HCT116 (cell line): Measurements from ENCODE around the gene SERPINB6. TPM values are rescaled to one million over a fixed set of nuclear protein-coding genes. Genes with fewer than 3 reads are reported as not detected.
A peak's percentile ranks its signal among the peaks of the same experiment; 100 is the strongest.

Experiments
- ATAC-seq: fragments of 200-7000 bp; cut with Tn5 transposase; 2 replicates; pipeline ENCODE4 v1.9.1; 2020; ENCODE audit warnings: mild to moderate bottlenecking, moderate library complexity
- BruUV-seq: library from RNA; stranded (reverse); fragments of 400-500 nt; replicated peaks from 2 replicates; lab custom pipeline; 2021; lab: Mats Ljungman, UMichigan
- CTCF ChIA-PET: fragments of 300-600 bp; sonication (Branson Sonifier 250); formaldehyde crosslinking; loops from one replicate; lab custom pipeline; 2021; ENCODE audit warnings: antibody characterized with exemption; lab: Charles Lee
- POLR2A ChIA-PET: fragments of 300-600, 350-600 bp; sonication (Branson Sonifier 250); formaldehyde crosslinking; loops from one replicate; lab custom pipeline; 2021; ENCODE audit warnings: antibody characterized with exemption; lab: Charles Lee
- RAD21 ChIA-PET, 2 experiments: fragments of 300-600 bp; sonication (Branson Sonifier 250); formaldehyde crosslinking; loops; one replicate each; lab custom pipeline; 2023; ENCODE audit warnings: low total read pairs in 2 of 2; ENCODE audit not compliant: uncharacterized antibody in 2 of 2, unreplicated experiment in 2 of 2, low non-redundant PET in 1 of 2; lab: Charles Lee
- DNase-seq: peaks from one replicate; pipeline ENCODE4 v3.0.0-alpha.2; 2010; ENCODE audit warnings: low read depth, low spot score
- H2AFZ ChIP-seq: fragments of 200-600 bp; shearing (Covaris generic), sonication (generic); 2 replicates; pipeline ENCODE4 v1.6.1; 2017; ENCODE audit warnings: low read depth, mixed run types, mixed read lengths, antibody characterized with exemption, low read length; ENCODE audit not compliant: poor library complexity, severe bottlenecking
- H3K27ac ChIP-seq: 2 replicates; pipeline ENCODE4 v1.5.1; 2012; ENCODE audit warnings: low read depth, low read length
- H3K27me3 ChIP-seq: fragments of 200-600 bp; sonication (generic); 2 replicates; pipeline ENCODE4 v1.6.1; 2016; ENCODE audit warnings: mixed run types, low read length, mixed read lengths; ENCODE audit not compliant: insufficient read depth
- H3K36me3 ChIP-seq, 2 experiments: fragments of 200-500 bp in 1 of 2; fragments of 200-600 bp in 1 of 2; sonication (Bioruptor generic) in 1 of 2; sonication (generic) in 1 of 2; 2 replicates each; pipeline versions ENCODE4 v1.5.1 to v1.6.1; 2014 to 2016; ENCODE audit warnings: low read length in 2 of 2, inconsistent platforms in 1 of 2, mixed read lengths in 1 of 2, mixed run types in 1 of 2; ENCODE audit not compliant: insufficient read depth in 2 of 2, control insufficient read depth in 1 of 2
- H3K4me1 ChIP-seq, 2 experiments: fragments of 200-600 bp in 1 of 2; sonication (generic) in 1 of 2; 2 replicates each; pipeline versions ENCODE4 v1.5.1 to v1.6.1; 2012 to 2017; ENCODE audit warnings: low read length in 2 of 2, inconsistent platforms in 1 of 2, mild to moderate bottlenecking in 1 of 2, mixed read lengths in 1 of 2, mixed run types in 1 of 2, moderate library complexity in 1 of 2; ENCODE audit not compliant: insufficient read depth in 2 of 2, control insufficient read depth in 1 of 2
- H3K4me2 ChIP-seq: fragments of 200-600 bp; sonication (generic); 2 replicates; pipeline ENCODE4 v1.6.1; 2017; ENCODE audit warnings: mixed run types, low read length, mixed read lengths
- H3K4me3 ChIP-seq, 2 experiments: fragments of 200-600 bp in 1 of 2; sonication (generic) in 1 of 2; replicated peaks in 1 of 2; 2 replicates each; pipeline ENCODE4 v1.5.1; 2011 to 2016; ENCODE audit warnings: low read length in 2 of 2, control low read depth in 1 of 2, low read depth in 1 of 2, mild to moderate bottlenecking in 1 of 2, mixed read lengths in 1 of 2, mixed run types in 1 of 2
- H3K79me2 ChIP-seq: fragments of 200-600 bp; sonication (generic); 2 replicates; pipeline ENCODE4 v1.6.1; 2017; ENCODE audit warnings: mild to moderate bottlenecking, mixed run types, low read length, moderate library complexity, mixed read lengths; ENCODE audit not compliant: insufficient read depth
- H3K9ac ChIP-seq: fragments of 200-600 bp; sonication (generic); 2 replicates; pipeline ENCODE4 v1.6.1; 2016; ENCODE audit warnings: low read length, mixed read lengths
- H3K9me2 ChIP-seq: fragments of 200-600 bp; sonication (generic), shearing (Covaris generic); 2 replicates; pipeline ENCODE4 v1.6.1; 2017; ENCODE audit warnings: mixed run types, mild to moderate bottlenecking, moderate library complexity; ENCODE audit not compliant: insufficient read depth
- H3K9me3 ChIP-seq, 2 experiments: fragments of 200-500 bp in 1 of 2; fragments of 200-600 bp in 1 of 2; sonication (Bioruptor generic) in 1 of 2; sonication (generic) in 1 of 2; 2 replicates each; pipeline ENCODE4 v1.6.1; 2014 to 2017; ENCODE audit warnings: low read length in 2 of 2, mixed read lengths in 2 of 2, inconsistent platforms in 1 of 2, low read depth in 1 of 2, mild to moderate bottlenecking in 1 of 2, mixed run types in 1 of 2, moderate library complexity in 1 of 2; ENCODE audit not compliant: control insufficient read depth in 1 of 2, insufficient read depth in 1 of 2
- H4K20me1 ChIP-seq: fragments of 200-600 bp; sonication (generic), shearing (Covaris generic); 2 replicates; pipeline ENCODE4 v1.6.1; 2017; ENCODE audit warnings: mixed run types, mild to moderate bottlenecking, moderate library complexity; ENCODE audit not compliant: insufficient read depth
- CBX3 ChIP-seq: IDR thresholded peaks from 2 replicates; pipeline ENCODE4 v1.6.1; 2012; ENCODE audit warnings: low read depth
- CEBPB ChIP-seq: IDR thresholded peaks from 2 replicates; pipeline ENCODE4 v1.6.1; 2012; ENCODE audit warnings: low read depth
- ELF1 ChIP-seq: IDR thresholded peaks from 2 replicates; pipeline ENCODE4 v1.6.1; 2012; ENCODE audit warnings: low read depth, borderline replicate concordance
- EZH2 ChIP-seq: fragments of 200-600 bp; sonication (generic); IDR thresholded peaks from 2 replicates; pipeline ENCODE4 v1.6.1; 2017; ENCODE audit warnings: antibody characterized with exemption, mixed run types
- EZH2phosphoT487 ChIP-seq: fragments of 200-600 bp; IDR thresholded peaks from 2 replicates; pipeline ENCODE4 v1.6.1; 2018; ENCODE audit warnings: antibody characterized with exemption, borderline replicate concordance
- POLR2A ChIP-seq: IDR thresholded peaks from 2 replicates; pipeline ENCODE4 v1.7.0; 2011; ENCODE audit warnings: borderline replicate concordance; ENCODE audit not compliant: insufficient read depth, insufficient read length; ENCODE audit errors: extremely low read depth
- POLR2AphosphoS5 ChIP-seq: IDR thresholded peaks from 2 replicates; pipeline ENCODE4 v1.6.1; 2011; ENCODE audit warnings: mild to moderate bottlenecking, low read depth, low read length, moderate library complexity
- RAD21 ChIP-seq: IDR thresholded peaks from 2 replicates; pipeline ENCODE4 v1.6.1; 2012; ENCODE audit warnings: low read depth, mild to moderate bottlenecking
- SP1 ChIP-seq: IDR thresholded peaks from 2 replicates; pipeline ENCODE4 v1.6.1; 2012; ENCODE audit warnings: low read depth
- SRF ChIP-seq: IDR thresholded peaks from 2 replicates; pipeline ENCODE4 v1.6.1; 2012; ENCODE audit warnings: low read depth
- TCF7L2 ChIP-seq: IDR thresholded peaks from 2 replicates; pipeline ENCODE4 v1.7.0; 2011; ENCODE audit warnings: borderline replicate concordance, inconsistent platforms; ENCODE audit not compliant: insufficient read depth, insufficient read length; ENCODE audit errors: extremely low read depth
- YY1 ChIP-seq: IDR thresholded peaks from 2 replicates; pipeline ENCODE4 v1.6.1; 2011; ENCODE audit warnings: low read length, low read depth, moderate library complexity, mild to moderate bottlenecking; ENCODE audit not compliant: insufficient replicate concordance; ENCODE audit errors: extremely low read depth
- ZNF274 ChIP-seq: fragments of 200-500 bp; sonication (Bioruptor generic); IDR thresholded peaks from 2 replicates; pipeline ENCODE4 v1.6.1; 2014; ENCODE audit warnings: mild to moderate bottlenecking, low read depth, low read length, inconsistent platforms
- intact Hi-C: fragments of 100-400 bp; cut with micrococcal nuclease; formaldehyde crosslinking; loops from 2 replicates; pipeline ENCODE4 v1.10.0; 2022
- total RNA-seq: library from RNA; stranded (reverse); gene quantifications from one replicate; pipeline ENCODE4 v1.2.1, GENCODE V29; 2021; ENCODE audit not compliant: unreplicated experiment
- TF ChIP-seq, protein P1 (sequence below): IDR thresholded peaks from 2 replicates; pipeline ENCODE4 v1.6.1; 2012; ENCODE audit warnings: low read depth
- TF ChIP-seq, protein P2 (sequence below), 3 experiments: fragments of 200-600 bp in 1 of 3; sonication (generic) in 1 of 3; IDR thresholded peaks in 2 of 3; conservative IDR thresholded peaks in 1 of 3; 2 replicates each; pipeline ENCODE4 v1.5.1; 2012 to 2017; ENCODE audit warnings: low read depth in 2 of 3, low read length in 2 of 3, antibody characterized with exemption in 1 of 3, borderline replicate concordance in 1 of 3, control low read depth in 1 of 3, mild to moderate bottlenecking in 1 of 3, mixed read lengths in 1 of 3, mixed run types in 1 of 3, moderate library complexity in 1 of 3; ENCODE audit not compliant: insufficient read depth in 1 of 3
- TF ChIP-seq, protein P3 (sequence below): IDR thresholded peaks from 2 replicates; pipeline ENCODE4 v1.6.1; 2012
- TF ChIP-seq, protein P4 (sequence below): IDR thresholded peaks from 2 replicates; pipeline ENCODE4 v1.6.1; 2012
- TF ChIP-seq, protein P5 (sequence below): IDR thresholded peaks from 2 replicates; pipeline ENCODE4 v1.6.1; 2011; ENCODE audit warnings: mild to moderate bottlenecking, low read length, moderate library complexity; ENCODE audit not compliant: insufficient replicate concordance; ENCODE audit errors: extremely low read depth

Gene SERPINB6
- total RNA-seq, 1 experiment from 2014 or later, result 103 TPM

DNA sequence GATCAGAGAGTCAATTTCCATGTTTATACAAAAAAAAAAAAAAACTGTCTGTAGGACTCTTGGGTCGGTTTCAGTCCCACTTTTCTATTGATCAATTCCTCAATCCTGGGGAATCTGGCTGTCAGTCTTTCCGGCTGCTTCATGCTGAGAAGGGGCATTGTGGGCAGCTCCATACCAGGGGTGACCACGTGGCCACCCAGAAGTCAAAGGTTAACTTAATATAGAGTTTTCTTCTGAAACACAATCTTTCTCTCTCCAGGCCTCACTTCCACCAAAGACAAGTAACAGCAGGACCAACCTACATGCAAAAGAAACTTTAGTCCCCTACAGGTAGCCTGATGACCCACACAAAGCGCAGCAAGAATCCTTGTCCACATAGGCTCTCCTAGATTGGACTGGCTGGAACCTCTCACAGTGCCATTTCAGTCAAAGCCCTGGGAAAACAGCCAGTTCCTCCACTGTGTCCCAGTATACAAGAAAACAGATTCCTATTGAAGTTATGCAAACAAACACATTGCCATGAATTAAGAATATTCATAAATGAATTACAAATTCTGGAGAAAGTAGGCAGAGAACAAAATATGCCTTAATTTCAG, 49.7 kb downstream of the SERPINB6 start:
- no peak overlapping the region for H3K4me2 ChIP-seq
- H3K27me3 ChIP-seq, result no peaks in the 10 kb centered on the region
- no peaks in the 10 kb centered on the region for H3K36me3 ChIP-seq
- CTCF ChIA-PET, result interaction anchor here (2.3 kb wide), 1 partner anchor 10 kb away, joined by 5 read pairs; no protein-coding TSS in a partner anchor
- no peak for DNase-seq
- H3K9me2 ChIP-seq, result no peaks in the 10 kb centered on the region
- no peaks in the 10 kb centered on the region for H3K79me2 ChIP-seq
- ATAC-seq, result peak; percentile 46; the same call in 1 of the 2 replicates
- no peaks in the 10 kb centered on the region for H4K20me1 ChIP-seq
- no peak overlapping the region for H3K27ac ChIP-seq
- BruUV-seq, result no TSS peak
- H3K9me3 ChIP-seq, result no peaks in the 10 kb centered on the region
- no peak overlapping the region for H3K4me3 ChIP-seq
- no peak overlapping the region for H2AFZ ChIP-seq
- H3K9ac ChIP-seq, result no peak overlapping the region
- no peaks in the 10 kb centered on the region for H3K4me1 ChIP-seq
- POLR2A ChIA-PET, result no interaction called here
- RAD21 ChIA-PET, result no interaction called here
- TF ChIP-seq POLR2A (no peak), YY1 (no peak), EZH2 (no peak), ELF1 (no peak), ZNF274 (no peak), SP1 (no peak), CEBPB (no peak), POLR2AphosphoS5 (no peak), TCF7L2 (no peak), RAD21 (no peak), EZH2phosphoT487 (no peak), SRF (no peak), CBX3 (no peak)
- TF ChIP-seq, protein P1, sequence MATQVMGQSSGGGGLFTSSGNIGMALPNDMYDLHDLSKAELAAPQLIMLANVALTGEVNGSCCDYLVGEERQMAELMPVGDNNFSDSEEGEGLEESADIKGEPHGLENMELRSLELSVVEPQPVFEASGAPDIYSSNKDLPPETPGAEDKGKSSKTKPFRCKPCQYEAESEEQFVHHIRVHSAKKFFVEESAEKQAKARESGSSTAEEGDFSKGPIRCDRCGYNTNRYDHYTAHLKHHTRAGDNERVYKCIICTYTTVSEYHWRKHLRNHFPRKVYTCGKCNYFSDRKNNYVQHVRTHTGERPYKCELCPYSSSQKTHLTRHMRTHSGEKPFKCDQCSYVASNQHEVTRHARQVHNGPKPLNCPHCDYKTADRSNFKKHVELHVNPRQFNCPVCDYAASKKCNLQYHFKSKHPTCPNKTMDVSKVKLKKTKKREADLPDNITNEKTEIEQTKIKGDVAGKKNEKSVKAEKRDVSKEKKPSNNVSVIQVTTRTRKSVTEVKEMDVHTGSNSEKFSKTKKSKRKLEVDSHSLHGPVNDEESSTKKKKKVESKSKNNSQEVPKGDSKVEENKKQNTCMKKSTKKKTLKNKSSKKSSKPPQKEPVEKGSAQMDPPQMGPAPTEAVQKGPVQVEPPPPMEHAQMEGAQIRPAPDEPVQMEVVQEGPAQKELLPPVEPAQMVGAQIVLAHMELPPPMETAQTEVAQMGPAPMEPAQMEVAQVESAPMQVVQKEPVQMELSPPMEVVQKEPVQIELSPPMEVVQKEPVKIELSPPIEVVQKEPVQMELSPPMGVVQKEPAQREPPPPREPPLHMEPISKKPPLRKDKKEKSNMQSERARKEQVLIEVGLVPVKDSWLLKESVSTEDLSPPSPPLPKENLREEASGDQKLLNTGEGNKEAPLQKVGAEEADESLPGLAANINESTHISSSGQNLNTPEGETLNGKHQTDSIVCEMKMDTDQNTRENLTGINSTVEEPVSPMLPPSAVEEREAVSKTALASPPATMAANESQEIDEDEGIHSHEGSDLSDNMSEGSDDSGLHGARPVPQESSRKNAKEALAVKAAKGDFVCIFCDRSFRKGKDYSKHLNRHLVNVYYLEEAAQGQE, result no peak
- TF ChIP-seq, protein P2, sequence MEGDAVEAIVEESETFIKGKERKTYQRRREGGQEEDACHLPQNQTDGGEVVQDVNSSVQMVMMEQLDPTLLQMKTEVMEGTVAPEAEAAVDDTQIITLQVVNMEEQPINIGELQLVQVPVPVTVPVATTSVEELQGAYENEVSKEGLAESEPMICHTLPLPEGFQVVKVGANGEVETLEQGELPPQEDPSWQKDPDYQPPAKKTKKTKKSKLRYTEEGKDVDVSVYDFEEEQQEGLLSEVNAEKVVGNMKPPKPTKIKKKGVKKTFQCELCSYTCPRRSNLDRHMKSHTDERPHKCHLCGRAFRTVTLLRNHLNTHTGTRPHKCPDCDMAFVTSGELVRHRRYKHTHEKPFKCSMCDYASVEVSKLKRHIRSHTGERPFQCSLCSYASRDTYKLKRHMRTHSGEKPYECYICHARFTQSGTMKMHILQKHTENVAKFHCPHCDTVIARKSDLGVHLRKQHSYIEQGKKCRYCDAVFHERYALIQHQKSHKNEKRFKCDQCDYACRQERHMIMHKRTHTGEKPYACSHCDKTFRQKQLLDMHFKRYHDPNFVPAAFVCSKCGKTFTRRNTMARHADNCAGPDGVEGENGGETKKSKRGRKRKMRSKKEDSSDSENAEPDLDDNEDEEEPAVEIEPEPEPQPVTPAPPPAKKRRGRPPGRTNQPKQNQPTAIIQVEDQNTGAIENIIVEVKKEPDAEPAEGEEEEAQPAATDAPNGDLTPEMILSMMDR (IDR thresholded peaks at IDR 0.05 in 2 of 3, conservative IDR thresholded peaks at IDR 0.05 in 1 of 3; ENCODE audit: borderline replicate concordance in 1 of 3, insufficient read depth in 1 of 3, low read depth in 2 of 3, low read length in 2 of 3), result no peak
- TF ChIP-seq, protein P3, sequence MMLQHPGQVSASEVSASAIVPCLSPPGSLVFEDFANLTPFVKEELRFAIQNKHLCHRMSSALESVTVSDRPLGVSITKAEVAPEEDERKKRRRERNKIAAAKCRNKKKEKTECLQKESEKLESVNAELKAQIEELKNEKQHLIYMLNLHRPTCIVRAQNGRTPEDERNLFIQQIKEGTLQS, result no peak
- TF ChIP-seq, protein P4, sequence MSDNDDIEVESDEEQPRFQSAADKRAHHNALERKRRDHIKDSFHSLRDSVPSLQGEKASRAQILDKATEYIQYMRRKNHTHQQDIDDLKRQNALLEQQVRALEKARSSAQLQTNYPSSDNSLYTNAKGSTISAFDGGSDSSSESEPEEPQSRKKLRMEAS, result no peak
- TF ChIP-seq, protein P5, sequence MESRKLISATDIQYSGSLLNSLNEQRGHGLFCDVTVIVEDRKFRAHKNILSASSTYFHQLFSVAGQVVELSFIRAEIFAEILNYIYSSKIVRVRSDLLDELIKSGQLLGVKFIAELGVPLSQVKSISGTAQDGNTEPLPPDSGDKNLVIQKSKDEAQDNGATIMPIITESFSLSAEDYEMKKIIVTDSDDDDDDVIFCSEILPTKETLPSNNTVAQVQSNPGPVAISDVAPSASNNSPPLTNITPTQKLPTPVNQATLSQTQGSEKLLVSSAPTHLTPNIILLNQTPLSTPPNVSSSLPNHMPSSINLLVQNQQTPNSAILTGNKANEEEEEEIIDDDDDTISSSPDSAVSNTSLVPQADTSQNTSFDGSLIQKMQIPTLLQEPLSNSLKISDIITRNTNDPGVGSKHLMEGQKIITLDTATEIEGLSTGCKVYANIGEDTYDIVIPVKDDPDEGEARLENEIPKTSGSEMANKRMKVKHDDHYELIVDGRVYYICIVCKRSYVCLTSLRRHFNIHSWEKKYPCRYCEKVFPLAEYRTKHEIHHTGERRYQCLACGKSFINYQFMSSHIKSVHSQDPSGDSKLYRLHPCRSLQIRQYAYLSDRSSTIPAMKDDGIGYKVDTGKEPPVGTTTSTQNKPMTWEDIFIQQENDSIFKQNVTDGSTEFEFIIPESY, result no peak
- intact Hi-C loops, result no loop called here
